ENCODE measurements around the gene ARID5A.

Gene ARID5A

GRCh38 chr2:96507957-96508520, 28.5 kb upstream of the ARID5A start:
- DNase-seq = peak; percentile 87

DNA sequence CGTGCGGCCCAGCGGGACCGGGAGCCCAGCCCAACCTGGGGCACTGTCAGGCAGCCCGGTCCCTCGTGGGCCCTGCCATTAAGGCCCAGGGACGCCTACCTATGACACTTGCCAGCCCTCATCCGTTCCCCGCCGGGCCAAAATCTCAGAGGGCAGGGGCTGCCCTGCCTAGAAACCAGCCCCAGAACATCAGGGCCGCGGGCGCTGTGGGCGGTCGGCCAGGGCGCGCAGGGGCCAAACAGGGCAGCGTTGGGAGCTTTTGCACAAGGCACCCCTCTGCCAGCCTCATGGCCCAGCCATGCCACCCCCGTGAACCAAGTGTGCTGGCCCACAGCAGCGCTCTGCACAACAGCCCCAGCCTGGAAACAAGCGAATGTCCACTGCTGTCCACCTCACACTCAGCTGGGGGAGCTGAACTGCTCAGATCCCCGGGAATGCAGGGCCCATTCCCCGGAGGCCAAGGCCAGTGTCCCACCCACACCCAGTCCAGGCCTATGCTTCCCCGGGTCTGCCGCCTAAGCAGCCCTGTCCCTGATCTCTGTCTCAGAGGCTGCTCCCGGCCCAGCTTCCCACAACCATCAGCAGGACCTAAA, 27.9 kb upstream of the ARID5A start:
- no peak for DNase-seq

GRCh38 chr2:96509114-96509846, 27.3 kb upstream of the ARID5A start:
- peak; percentile 71 for DNase-seq

GRCh38 chr2:96509847-96510230, 26.7 kb upstream of the ARID5A start:
- DNase-seq = no peak

DNA sequence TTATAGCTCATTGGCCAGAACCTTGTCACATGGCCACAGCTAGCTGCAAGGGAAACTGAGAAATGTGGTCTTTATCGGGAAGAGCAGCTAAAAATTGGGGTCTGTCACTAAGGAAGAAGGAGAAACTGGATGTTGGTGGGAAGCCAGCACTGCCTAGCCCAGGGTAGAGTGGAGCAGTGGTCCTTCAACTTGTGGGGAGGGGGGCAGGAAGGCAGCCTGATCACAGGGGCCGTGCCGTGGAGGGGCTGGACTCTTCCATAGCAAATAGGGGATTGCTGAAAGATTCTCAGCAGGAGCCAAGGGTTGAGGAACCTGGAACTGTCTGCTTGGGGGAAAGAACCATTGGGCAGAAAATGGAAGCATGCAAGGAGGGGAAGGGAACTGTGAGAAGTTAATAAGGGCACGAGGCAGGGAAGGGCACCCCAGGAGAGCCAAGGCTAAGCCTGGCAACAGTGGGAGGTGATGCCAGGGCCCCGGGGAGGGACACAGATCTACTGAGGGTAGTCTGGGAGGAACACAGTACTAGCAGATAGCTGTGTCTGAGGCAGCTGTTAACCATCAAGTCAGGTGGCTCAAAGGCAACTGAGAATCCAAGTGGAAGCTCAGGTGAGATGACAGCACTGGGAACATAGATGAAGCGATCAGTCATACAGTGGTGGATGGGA, 25.5 kb upstream of the ARID5A start:
- DNase-seq = no peak

GRCh38 chr2:96511851-96512250, 24.7 kb upstream of the ARID5A start:
- no peak for DNase-seq

DNA sequence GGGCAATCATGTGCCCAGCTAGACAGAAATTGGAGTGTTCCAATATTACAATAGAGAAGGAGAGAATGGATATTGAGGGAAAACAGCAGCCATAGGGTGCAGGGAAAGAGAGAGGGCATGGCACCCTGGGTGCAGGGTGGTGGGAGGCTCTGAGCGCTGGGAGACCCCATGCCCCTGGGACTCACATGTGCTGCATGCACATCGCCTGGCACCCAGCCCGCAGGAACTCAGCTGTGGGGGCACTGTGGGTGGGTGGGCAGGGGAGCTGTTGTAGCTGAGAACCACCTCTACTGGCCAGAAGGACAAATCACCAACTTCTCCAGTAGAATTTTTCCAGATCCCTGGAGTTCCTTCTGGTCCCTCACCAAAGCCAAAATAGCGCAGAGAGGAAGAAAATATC, 24.2 kb upstream of the ARID5A start:
- no peak for DNase-seq

DNA sequence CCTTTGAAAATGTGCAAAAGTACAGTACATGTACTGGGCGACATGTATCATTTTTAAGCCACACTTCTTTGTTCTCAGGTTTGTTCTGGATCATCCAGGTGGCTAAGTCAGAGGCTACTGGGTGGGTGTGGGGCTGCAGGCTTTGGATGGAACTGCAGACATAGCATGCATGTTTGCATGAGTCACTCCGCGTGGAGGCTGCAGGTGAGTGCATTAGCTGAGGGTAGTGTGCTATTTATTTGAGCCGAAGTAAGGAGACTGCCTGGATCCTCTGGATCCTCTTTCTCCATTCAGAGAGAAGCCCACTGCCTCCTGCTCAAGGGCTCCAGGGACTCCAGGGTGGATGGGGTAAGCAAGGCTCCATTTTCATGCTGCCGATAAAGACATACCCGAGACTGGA, 22.0 kb upstream of the ARID5A start:
- DNase-seq = no peak

DNA sequence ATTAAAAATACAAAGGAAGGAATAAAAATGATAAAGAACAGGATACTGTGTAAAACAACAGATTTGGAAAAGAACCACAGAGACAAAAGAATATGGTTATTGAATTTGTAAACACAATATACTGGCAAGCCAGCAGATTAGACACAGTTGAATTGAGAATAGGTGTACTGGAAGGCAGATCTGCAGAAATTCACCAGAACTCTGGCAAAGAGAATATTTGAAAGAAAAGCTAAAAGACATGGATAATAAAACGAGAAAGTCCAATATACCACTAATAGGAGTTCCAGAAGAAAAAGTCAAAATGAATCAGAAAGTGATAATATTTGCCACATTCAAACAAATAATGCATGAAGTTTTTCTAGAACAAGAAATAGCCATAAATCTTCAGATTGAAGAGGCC, 19.5 kb upstream of the ARID5A start:
- no peak for DNase-seq

GRCh38 chr2:96520231-96520630, 16.3 kb upstream of the ARID5A start:
- DNase-seq = no peak

DNA sequence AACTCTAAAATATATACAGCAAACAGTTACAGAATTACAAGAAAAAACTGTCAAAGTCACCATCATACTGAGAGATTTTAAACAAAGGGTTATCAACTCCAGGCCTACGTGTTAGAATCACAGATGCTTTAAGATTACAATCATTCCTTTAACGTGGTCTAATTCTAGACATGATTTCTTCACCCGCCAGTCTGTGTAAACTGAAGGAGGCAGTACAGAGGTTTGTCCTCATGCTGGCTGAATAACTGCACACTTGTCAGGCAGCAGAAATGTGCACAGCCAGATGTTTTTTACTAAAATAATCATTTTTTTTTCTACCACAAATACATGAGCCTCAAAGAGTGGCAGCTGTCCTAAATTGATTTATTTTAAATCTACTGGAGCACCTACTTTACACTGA, 15.9 kb upstream of the ARID5A start:
- DNase-seq = no peak

DNA sequence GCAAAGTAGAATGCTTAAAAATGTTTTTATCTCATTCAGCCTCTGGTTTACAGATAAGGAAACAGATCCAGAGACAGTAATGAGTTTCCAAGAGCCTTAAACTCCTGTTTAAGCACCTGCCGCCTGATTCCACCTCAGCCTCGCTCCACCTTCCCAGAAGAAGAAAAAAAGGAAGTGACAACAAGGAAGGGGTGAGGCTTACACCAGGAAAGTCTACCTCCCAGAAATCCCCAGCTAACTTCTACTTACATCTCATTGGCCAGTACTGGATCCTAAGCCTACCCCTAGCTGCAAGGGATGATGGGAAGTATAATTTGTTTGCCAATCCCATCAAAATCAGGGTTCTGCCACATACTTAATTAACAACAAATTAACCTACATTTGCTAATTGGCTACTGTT, 15.3 kb upstream of the ARID5A start:
- DNase-seq = no peak

GRCh38 chr2:96522304-96523203, 14.0 kb upstream of the ARID5A start:
- DNase-seq = no peak

DNA sequence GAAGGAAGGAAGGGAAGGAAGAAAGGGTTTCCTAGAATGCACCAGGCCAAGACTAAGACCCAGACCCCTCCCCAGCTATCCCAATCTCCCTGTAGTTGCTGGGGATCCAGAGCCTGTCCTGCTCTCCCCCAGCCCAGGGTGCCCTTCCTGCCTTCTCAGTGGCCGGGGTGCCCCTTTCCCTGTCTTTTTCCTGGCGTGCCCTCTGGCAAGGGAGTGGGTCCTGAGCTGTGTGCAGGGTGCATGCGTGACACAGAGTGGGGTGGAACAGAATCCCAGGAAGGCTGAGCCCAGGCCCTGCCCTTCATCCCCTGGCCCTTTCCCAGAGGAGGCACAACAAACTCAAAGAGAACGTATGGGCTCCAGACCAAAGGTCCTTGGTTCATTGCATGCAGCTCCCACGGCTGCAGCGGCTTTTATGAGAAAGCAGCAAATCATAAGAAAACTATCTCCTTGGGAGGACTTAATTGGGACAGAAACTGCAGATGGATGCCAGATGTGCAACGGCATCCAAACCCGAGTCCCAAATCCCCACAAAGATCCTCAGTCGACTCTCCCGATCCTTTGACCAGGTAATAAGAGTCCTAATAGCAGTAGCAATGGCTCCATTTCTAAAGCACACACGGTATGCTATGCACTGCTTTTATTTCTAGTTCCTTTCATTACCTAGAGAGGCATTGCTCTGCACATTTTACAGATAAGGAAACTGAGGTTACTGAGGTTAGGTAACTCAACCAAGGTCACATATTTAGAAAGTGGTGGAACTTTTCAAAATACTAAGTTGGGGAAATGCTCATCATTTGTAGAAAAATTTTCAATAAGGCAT, 12.7 kb upstream of the ARID5A start:
- no peak for DNase-seq

DNA sequence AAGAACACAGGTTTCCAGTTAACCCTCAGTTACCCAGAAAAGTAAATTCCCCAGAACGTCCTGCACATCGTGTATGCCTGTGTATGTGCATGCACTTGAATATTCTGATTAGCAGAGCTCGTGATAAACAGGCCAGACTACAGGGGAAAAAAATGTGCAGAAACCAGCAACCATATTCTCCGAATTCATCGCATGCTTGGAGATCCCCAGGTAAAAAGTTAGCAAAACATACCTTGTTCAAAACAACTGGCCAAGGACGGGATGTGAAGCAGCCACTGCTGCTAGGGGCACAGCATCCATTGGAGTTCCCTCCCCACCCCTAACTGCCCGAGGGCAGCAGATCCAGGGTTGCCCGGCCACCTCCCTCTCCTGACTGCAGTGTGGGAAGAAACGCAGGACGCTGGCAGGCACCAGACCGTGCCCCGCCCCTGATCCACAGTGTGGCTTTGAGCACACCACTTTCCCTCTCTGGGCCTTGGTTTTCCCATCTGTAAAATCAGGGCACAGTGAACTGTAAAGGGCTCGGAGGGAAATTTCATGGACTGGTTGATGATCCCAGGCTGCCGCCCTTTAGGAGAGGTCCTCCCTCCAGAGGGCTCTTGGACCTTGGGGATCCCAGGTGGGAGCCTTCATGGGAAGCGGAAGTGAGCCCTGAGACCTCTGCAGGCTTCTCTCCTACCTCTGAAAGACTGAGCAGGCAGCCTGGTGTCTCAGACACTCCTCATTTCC, 11.9 kb upstream of the ARID5A start:
- DNase-seq = no peak

DNA sequence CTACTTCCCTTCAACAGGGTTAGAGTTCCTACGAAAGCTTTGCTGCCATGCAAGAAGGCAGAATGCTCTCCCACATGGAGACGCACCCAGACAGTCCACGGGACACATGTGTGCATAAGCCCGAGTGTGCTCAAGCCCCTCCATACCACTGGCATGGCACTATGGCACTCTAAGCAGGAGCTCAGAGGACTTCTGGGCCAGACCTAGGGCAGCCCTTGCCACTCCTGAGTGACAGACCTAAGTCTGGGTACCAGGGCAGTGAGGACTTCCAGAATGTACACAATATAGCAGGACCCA, 11.4 kb upstream of the ARID5A start:
- DNase-seq = no peak

DNA sequence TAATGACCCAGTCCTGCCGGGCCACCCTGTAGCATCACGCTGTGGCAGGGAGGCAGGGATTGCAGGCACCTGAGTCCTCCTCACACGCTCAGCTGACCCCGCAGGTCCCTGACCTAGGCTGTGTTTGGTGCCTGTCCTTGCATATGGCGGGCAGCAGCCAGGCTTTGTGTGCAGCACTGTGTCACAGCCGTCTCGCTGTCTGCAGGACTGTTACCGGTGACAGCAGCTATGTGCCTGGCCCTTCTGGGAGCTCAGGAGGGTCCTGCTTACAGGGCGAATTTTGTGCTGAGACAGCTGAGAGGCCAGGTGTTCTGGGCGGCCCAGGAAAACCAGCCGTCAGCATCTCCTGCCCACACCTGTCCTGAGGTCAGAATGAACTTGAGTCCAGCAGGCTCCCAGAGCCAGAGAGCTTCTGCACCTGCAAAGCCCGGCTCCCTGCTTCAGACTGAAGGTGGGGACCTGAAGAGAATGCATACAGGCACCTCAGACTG, 10.4 kb upstream of the ARID5A start:
- DNase-seq = no peak

GRCh38 chr2:96526615-96527285, 9.8 kb upstream of the ARID5A start:
- no peak for DNase-seq

GRCh38 chr2:96527286-96528005, 9.1 kb upstream of the ARID5A start:
- DNase-seq = peak; percentile 72

Measured in stimulated activated CD4-positive, alpha-beta T cell treated with anti-CD3 and anti-CD28 coated beads, Interleukin-4, amount 100 ng/mL, for 24 hours (primary cell).